HG03095 (cell line): ENCODE results near the gene TOP2A.

Experiments
- ATAC-seq: cut with Tn5 transposase; IDR thresholded peaks from one replicate; pipeline ENCODE4 v1.9.1; 2021; ENCODE audit warnings: moderate library complexity; ENCODE audit not compliant: unreplicated experiment

The TOP2A gene

GRCh38 chr17:40417609-40418427 is at the start of gene TOP2A:
TSS of gene TOP2A (minus strand) at chr17:40417896. CDS start at chr17:40417791, 105 bp downstream.
- peak; percentile 86 for ATAC-seq

- no peak for ATAC-seq
These were observed 49.7 kb upstream of the TOP2A start for GRCh38 chr17:40467281-40467867.

GRCh38 chr17:40466298-40466971 is 48.7 kb upstream of the TOP2A start:
- ATAC-seq: no peak

GRCh38 chr17:40464392-40464855 is 46.7 kb upstream of the TOP2A start:
- no peak for ATAC-seq

GRCh38 chr17:40463122-40463550 is 45.4 kb upstream of the TOP2A start:
- no peak for ATAC-seq

- ATAC-seq: no peak
These were observed 44.8 kb upstream of the TOP2A start for GRCh38 chr17:40462343-40463121.

- ATAC-seq: no peak
These were observed 44.1 kb upstream of the TOP2A start for GRCh38 chr17:40461732-40462342.

GRCh38 chr17:40460968-40461731 is 43.5 kb upstream of the TOP2A start:
- ATAC-seq: no peak

- no peak for ATAC-seq
These were observed 42.9 kb upstream of the TOP2A start for GRCh38 chr17:40460604-40460967.

- no peak for ATAC-seq
These were observed 42.2 kb upstream of the TOP2A start for GRCh38 chr17:40459636-40460603.

GRCh38 chr17:40458851-40459482 is 41.3 kb upstream of the TOP2A start:
- ATAC-seq: no peak

GRCh38 chr17:40457964-40458791 is 40.5 kb upstream of the TOP2A start:
- no peak for ATAC-seq

- ATAC-seq: no peak
These were observed 39.7 kb upstream of the TOP2A start for GRCh38 chr17:40457369-40457768.

GRCh38 chr17:40456396-40456951 is 38.8 kb upstream of the TOP2A start:
- ATAC-seq: no peak

- no peak for ATAC-seq
These were observed 36.9 kb upstream of the TOP2A start for GRCh38 chr17:40454613-40454995.

GRCh38 chr17:40453881-40454612 is 36.4 kb upstream of the TOP2A start:
- no peak for ATAC-seq
